ENCODE results near the gene SMIM14. TPM values are rescaled to one million over a fixed set of nuclear protein-coding genes. Genes with fewer than 3 reads are reported as not detected.
"Not testable (repeated sequence)": the region's sequence is repeated elsewhere in the genome, so short reads cannot be mapped to it uniquely, and the experiment has no call there.

Gene SMIM14
- 70.9 TPM for total RNA-seq

DNA sequence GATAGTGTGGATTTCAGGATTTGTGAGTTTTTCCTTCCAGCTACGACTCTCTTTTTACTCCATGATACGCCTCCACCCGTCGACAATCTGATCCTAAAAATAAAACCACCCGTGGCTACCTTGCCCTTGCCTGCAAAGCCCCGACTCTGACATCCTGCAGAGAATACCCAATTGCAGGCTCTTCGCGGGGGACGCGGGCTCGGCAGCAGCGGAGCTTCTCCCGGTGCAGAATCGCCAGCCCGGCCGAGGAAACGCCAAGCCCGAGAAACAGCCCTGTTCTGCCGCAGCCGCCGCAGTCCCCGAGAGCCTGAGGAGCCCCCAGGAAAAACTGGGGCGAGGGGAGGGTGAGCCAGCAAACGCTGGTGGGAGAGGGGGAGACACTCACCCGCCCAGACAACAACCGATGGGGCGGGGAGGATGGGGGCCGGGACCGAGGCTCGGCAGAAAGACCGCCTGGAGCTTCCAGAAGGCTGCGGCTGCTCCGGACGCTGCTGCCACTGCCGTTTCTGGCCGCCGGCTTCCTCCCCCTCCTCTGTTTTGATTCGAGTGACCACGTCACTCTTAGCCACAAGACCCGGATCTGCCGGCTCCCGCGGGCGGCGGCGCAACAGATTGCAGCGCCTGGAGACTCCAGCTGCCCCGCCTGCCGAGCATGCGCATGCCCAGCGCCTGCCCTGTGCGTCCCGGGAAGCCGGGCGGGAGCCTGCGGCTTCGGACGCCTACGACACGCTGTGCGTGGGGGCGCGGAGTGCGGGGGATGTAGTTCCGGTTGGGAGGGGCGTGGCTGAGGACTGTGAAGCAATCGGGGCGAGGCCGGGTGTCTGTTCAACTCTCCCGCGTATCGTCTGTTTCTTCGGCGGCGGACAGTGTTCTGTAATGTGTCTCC, at the start of gene SMIM14:
Gene SMIM14 (minus strand): TSS at position 512 of the 886 bp plus-strand sequence. CDS start 33,720 bp downstream, outside the sequence.
- no peak for FAIRE-seq
- DNase-seq (ENCODE audit: low spot score in 2 of 2): peak; percentile 89 to 93

DNA sequence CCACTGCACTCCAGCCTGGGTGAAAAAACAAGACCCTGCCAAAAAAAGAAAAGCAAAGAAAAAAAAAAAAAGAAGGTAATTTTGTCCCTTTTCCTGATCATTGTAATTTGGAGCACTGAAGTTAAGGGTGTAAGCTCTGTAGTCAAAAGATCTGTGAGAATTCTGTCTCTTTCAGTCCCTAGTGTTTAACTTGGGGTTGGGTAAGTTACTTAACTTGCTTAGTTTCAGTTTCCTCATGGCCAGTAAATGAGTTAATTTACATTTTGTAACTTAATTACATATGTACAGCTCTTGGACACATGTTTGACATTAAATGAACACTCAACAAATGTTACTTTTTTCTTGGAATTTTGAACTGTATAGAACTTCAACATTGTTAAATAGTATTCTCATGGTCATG, 48.3 kb upstream of the SMIM14 start:
- no peak for FAIRE-seq
- DNase-seq (ENCODE audit: low spot score in 2 of 2): no peak

DNA sequence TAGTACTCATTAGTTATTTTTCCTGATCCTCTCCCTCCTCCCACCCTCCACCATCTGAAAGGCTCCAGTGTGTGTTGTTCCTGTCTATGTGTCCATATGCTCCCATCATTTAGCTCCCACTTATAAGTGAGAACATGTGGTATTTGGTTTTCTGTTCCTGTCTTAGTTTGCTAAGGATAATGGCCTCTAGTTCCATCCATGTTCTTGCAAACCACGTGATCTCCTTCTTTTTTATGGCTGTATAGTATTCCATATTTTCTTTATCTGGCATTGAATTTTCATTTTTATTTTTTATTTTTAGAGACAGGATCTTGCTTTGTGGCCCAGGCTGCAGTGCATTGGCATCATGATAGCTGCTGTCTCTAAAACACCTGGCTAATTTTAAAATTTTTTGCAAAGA, 47.3 kb upstream of the SMIM14 start:
- FAIRE-seq: no peak

DNA sequence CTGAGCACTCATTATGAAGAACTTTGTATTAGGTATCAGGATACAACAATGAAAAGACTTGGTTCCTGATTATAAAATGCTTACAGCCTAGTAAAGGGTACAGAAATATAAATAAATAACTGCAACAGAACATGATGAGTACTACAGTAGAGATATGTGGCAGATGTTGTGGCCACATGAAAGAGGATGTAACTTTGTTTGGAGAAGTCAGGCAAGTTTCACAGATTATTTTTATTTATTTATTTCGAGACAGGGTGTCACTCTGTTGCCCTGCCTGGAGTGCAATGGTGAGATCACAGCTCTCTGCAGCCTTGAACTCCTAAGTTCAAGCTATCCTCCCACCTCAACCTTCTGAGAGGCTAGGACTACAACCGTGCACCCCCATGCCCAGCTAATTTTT, 43.5 kb upstream of the SMIM14 start:
- FAIRE-seq: no peak
- DNase-seq (ENCODE audit: low spot score in 2 of 2): no peak

More for the DNA sequence above, 47.3 kb upstream of the SMIM14 start:
- no peak for DNase-seq (ENCODE audit: low spot score in 2 of 2)

DNA sequence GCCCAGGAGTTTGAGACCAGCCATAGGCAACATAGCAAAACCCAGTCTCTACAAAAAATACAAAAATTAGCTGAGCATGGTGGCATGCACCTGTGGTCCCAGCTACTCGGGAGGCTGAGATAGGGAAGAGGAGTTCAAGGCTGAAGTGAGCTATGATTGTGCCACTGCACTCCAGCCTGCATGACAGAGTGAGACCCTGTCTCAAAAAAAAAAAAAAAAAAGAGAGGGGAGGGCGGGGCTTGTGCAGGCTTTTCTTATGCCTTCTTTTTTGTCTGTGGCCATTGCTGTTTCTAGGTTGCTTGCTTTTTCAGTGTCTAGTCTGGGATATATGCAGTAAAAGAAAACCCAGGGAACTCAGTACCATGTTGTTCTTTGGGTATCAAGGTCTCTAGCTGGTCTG, 42.3 kb upstream of the SMIM14 start:
- not testable (repeated sequence) for DNase-seq (ENCODE audit: low spot score in 2 of 2); FAIRE-seq

DNA sequence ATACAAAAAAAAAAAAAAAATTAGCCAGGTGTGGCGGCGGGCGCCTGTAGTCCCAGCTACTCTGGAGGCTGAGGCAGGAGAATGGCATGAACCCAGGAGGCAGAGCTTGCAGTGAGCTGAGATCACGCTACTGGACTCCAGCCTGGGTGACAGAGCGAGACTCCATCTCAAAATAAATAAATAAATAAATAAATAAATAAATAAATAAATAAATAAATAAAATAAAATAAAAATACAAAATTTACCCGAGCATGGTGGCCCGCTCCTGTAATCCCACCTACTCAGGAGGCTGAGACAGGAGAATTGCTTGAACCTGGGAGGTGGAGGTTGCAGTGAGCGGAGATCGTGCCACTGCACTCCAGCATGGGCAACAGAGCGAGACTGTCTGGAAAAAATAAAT, 37.0 kb upstream of the SMIM14 start:
- not testable (repeated sequence) for DNase-seq (ENCODE audit: low spot score in 2 of 2); FAIRE-seq

DNA sequence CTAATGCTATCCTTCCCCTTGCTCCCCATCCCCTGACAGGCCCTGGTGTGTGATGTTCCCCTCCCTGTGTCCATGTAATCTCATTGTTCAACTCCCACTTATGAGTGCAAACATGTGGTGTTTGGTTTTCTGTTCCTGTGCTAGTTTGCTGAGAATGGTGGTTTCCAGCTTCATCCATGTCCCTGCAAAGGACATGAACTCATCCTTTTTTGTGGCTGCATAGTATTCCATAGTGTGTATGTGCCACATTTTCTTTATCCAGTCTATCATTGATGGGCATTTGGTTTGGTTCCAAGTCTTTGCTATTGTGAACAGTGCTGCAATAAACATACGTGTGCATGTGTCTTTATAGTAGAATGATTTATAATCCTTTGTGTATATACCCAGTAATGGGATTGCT, 31.6 kb upstream of the SMIM14 start:
- not testable (repeated sequence) for FAIRE-seq; DNase-seq (ENCODE audit: low spot score in 2 of 2)

DNA sequence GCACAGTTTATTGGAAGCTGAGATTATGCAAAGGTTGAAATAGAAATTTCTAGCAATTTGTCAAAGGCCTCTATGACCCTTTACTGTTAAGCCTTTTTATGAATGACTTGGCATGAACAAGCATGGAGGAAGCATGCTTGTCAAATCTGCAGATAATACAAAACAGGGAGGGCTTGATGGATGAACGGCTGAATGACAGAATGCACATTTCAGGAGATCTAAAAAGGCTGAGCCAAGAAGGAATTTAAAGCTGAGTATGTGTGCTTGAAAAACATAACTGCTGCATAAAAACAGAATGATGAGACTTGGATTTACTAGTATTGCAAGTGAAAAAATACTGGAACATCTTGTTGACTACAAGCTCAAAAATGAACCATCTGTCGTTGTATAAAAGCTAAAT, 30.2 kb upstream of the SMIM14 start:
- DNase-seq (ENCODE audit: low spot score in 2 of 2): no peak

DNA sequence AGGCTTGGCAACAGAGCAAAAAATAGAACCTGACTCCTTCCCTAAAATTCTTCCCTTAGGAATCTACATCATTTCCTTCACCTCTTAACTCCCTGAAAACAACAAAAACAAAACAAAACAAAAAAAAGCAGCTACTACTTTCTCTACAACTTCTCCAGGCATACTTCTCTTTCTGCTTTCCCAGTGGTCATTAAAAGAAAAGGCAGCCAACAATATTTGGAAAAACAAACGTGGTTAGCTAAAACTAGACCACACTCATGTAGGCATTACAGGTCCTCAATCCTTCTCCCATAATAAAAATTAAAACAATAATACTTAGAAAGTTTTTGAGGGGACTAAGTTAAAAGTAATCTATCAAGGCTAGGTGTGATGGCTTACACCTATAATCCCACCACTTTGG, 29.0 kb upstream of the SMIM14 start:
- FAIRE-seq (no peak), DNase-seq (ENCODE audit: low spot score in 2 of 2) (no peak)

More for the DNA sequence above, 30.2 kb upstream of the SMIM14 start:
- no peak for FAIRE-seq

DNA sequence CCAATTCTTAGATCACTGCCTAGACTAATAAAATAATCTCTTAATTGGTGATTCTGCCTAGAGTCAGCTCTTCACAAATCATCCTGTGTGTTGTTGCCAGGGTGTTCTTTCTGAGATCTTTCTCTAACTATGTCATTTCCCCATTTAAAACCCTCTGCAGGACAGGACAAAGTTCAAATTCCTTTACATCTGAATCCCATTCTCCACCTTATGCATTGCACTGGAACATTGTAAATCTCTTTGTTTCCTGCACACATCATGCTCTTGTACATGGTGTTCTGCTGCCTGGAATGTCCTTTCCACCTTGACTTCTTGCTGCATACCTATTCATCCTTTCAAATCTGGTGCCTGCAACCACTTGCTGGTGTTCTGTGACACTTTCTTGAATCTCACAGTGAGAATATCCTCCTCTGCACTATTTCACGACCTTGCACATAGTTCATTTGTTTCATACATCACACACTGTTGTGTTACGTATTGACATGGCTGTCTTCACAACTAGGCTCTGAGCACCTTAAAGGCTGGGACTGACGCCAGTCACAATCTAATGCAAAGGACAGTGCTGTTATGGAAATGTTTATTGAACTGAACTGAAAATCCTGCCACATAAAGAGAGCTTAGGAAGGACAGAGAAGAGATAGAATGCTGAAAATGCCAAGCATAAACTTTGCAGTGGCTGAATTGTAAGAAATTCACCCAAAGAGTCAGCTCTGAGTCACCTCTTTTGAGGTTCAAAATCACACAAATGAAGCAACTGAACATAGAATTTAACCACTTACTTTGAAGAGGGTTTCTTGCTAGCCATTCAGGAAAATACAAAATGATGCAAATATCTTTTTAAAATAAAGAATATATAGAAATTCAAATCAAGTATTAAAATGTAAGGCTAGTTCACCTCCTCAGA, 26.4 kb upstream of the SMIM14 start:
- FAIRE-seq (no peak), DNase-seq (ENCODE audit: low spot score in 2 of 2) (no peak)

DNA sequence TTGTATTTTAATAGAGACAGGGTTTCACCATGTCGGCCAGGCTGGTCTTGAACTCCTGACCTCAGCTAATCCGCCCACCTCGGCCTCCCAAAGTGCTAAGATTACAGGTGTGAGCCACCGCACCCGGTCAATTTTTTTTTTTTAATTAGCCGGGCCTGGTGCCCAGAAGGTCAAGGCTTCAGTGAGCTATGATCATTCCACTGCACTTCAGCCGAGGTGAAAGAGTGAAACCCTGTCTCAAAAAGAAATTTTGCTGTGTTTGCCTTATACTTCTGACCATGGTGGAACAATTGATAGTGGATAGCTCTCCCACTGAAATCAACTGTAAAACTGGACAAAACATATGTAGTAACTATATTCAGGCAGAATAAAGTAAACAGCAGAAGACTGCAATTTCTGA, 24.0 kb upstream of the SMIM14 start:
- DNase-seq (ENCODE audit: low spot score in 2 of 2): no peak
- FAIRE-seq: no peak

DNA sequence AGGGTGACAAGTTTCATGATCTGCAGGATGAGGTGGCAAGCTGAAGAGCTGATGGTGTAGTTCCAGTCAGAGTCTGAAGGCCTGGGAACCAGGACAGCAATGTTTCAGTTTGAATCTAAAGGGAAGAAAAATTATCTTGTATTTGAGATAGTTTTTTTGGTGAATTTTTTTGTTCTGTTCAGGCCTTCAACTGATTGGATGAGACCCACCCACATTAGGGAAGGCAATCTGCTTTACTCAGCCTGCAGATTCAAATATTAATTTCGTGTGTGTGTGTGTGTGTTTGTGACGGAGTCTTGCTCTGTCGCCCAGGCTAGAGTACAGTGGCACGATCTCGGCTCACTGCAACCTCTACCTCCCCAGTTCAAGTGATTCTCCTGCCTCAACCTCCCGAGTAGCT, 22.1 kb upstream of the SMIM14 start:
- no peak for FAIRE-seq
- DNase-seq (ENCODE audit: low spot score in 2 of 2): no peak

DNA sequence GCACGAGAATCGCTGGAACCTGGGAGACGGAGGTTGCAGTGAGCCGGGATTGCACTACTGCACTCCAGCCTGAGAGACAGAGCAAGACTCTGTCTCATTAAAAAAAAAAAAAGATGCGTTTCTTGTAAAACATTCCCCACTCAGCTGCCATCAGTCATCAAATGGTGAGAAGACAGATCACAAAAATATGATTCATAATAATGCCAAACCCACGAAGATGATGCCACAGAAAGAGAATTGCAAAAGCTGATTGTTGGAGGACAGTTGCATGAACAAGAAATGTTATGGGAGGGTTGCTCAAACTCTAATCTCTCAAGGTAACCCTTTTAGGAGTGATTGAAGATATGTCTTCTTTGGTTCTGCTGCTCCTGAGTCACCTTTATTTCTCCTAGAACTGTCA, 21.4 kb upstream of the SMIM14 start:
- DNase-seq (ENCODE audit: low spot score in 2 of 2) (no peak), FAIRE-seq (no peak)

DNA sequence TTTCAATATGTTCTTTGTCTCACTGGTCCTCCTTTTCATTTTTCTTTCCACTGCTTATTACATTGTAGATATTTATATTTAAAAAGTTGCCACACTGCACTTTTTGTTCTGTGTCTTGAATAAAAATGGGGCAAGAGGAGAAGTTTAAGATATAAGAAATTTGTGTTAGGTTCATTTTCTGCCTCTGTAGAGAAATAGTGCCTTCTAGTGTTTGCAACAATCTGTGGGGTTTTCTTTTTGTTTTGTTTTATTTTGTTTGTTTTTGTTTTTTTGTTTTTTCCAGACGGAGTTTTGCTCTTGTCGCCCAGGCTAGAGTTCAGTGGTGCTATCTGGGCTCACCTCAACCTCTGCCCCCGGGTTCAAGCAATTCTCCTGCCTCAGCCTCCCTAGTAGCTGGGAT, 20.1 kb upstream of the SMIM14 start:
- DNase-seq (ENCODE audit: low spot score in 2 of 2): no peak
- no peak for FAIRE-seq

DNA sequence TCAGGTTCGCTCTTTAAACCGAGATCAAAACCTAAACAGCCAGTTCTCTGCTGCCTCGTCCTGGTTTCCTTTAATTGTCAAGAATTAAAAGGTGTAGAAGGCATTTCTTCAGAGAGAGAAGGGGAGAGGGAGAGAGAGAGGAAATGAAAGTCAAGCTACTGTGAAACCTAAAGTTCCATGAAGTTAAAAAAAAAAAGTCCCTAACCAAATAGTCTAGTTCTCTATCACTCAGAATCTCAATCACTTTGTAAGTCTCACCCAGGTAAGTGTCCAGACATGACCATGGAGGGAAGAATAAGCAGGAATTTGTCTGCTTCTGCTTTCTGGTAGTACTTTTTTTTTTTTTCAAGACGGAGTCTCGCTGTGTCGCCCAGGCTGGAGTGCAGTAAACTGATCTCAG, 18.8 kb upstream of the SMIM14 start:
- FAIRE-seq (no peak), DNase-seq (ENCODE audit: low spot score in 2 of 2) (no peak)

DNA sequence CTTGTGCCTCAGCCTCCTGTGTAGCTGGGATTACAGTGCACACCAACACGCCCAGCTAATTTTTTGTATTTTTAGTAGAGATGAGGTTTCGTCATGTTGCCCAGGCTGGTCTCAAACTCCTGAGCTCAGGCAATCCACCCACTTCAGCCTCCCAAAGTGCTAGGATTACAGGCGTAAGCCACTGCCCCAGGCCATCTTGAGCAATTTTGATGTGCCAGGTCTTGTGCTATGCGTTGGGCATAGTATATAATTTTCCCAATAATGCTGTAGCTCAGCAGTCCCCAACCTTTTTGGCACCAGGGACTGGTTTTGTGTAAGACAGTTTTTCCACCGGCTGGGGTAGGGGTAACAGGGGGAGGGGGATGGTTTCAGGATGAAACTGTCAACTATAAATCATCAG, 18.0 kb upstream of the SMIM14 start:
- FAIRE-seq; DNase-seq (ENCODE audit: low spot score in 2 of 2): not testable (repeated sequence)

DNA sequence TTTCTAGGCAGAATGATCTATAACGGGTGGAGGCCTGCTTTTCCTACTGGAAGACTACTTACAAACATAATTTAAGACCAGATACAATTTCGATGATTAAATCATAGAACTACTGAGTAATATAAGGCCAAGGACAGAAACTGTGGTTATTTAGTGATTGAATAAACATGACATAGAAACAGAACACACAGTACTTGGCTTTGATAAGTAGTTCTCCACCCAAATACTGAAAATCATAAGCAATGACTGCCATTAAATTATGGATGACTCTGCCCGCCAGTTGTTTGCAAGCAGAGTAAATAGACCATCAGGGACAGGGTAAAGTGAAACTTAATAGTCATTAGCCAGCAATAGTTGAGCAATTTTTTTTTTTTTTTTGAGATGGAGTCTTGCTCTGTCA, 17.2 kb upstream of the SMIM14 start:
- no peak for FAIRE-seq

DNA sequence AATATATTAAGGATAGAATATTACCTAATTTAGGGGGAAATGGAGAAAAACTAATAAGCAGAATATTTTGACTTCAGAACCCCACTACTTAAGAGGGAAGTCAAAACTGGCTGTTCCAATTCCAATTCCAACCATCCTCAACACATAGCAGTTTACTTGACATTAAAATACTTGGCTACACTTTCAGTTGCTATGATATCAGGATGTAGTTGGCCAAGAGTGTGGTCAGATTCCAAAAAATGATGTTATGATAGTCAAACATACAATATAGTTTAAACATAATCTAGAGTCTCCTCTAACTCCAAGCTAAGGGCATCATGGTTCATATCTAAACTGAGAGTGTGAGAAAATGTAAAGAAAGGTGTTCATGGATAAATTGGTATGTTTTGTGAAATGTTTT, 16.5 kb upstream of the SMIM14 start:
- DNase-seq (ENCODE audit: low spot score in 2 of 2) (no peak), FAIRE-seq (no peak)

More for the DNA sequence above, 17.2 kb upstream of the SMIM14 start:
- no peak for DNase-seq (ENCODE audit: low spot score in 2 of 2)

DNA sequence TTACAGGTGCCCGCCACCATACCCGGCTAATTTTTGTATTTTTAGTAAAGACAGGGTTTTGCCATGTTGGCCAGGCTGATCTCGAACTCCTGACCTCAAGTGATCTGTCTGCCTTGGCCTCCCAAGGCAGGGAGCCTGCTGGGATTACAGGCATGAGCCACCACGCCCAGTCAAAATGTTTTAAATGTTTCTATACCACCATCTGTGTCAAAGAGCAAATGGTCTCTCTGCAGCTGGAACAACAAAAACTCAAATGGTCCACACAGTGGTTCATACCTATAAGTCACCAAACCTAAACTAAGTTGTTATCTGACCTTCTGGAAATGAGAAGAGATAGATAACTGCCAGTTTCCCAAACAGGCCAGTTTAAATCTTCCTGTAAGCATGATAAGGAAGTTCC, 12.9 kb upstream of the SMIM14 start:
- FAIRE-seq; DNase-seq (ENCODE audit: low spot score in 2 of 2): not testable (repeated sequence)

DNA sequence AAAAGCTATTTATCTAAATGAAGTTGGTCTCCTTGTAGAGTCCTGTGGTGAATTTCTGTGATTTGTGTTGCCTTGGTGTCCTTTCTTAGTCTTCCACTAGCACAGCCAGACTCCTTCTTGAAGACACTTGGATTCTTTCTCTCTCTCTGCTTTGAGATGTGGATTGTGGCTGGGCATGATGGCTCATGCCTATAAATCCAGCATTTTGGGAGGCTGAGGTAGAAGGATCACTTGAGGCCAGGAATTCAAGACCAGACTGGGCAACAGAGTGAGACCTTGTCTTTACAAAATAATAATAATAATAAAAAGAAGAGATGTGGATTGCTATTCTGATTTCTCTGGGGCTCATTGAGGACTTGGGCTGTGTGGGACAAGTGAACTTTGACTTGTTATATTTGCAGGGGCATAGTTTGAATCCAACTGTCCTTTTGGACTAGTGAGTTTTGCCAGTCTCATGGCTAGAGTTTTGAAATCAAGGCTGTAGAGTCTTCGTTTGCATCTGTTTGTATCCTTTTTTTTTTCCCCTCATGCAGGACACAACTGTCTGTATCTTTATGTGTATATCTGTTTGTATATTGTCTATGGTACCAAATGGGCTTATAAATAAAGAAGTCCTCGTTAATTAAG, 11.1 kb upstream of the SMIM14 start:
- DNase-seq (ENCODE audit: low spot score in 2 of 2): no peak
- FAIRE-seq: no peak
